Stomach (tissue), 9 donors: Measurements from ENCODE around the gene ZBED4. TPM values are rescaled to one million over a fixed set of nuclear protein-coding genes. Genes with fewer than 3 reads are reported as not detected.

ENCODE experiments used
- DNase-seq, 2 donors: peaks; one replicate each; pipeline versions ENCODE4 v3.0.0 to v3.0.0-alpha.2; 2013 to 2019
- H3K27ac ChIP-seq, 5 donors: fragments of 200-600 bp in 4 of 5; sonication (generic) in 4 of 5; one replicate each; pipeline ENCODE4 v1.5.1; 2013 to 2019; ENCODE audit warnings: mild to moderate bottlenecking in 1 of 5, moderate library complexity in 1 of 5
- H3K27me3 ChIP-seq, 3 donors: fragments of 200-600 bp; sonication (generic); one replicate each; pipeline ENCODE4 v1.5.1; 2017 to 2019; ENCODE audit warnings: mixed run types in 1 of 3
- H3K36me3 ChIP-seq, 4 donors: fragments of 200-600 bp; sonication (generic); 1 replicate in 3 of 4; 2 replicates in 1 of 4; pipeline ENCODE4 v1.5.1; 2016 to 2019
- H3K4me1 ChIP-seq, 4 donors: fragments of 200-600 bp; sonication (generic); one replicate each; pipeline ENCODE4 v1.5.1; 2016 to 2019
- H3K4me3 ChIP-seq, 4 donors: fragments of 200-600 bp; sonication (generic) in 3 of 4; one replicate each; pipeline ENCODE4 v1.5.1; 2016 to 2019; ENCODE audit warnings: mild to moderate bottlenecking in 1 of 4
- H3K9me3 ChIP-seq, 4 donors: fragments of 200-600 bp; sonication (generic); one replicate each; pipeline ENCODE4 v1.5.1; 2016 to 2019
- EP300 ChIP-seq: sonication (generic); formaldehyde crosslinking; IDR thresholded peaks from one replicate; pipeline ENCODE4 v1.6.1; 2017; ENCODE audit warnings: antibody characterized with exemption
- POLR2A ChIP-seq, 4 donors: fragments of 450-650 bp; IDR thresholded peaks; one replicate each; pipeline ENCODE4 v1.6.1; 2016; ENCODE audit warnings: antibody characterized with exemption in 4 of 4, control low read depth in 2 of 4, mild to moderate bottlenecking in 1 of 4, moderate library complexity in 1 of 4
- POLR2AphosphoS5 ChIP-seq, 3 donors: sonication (generic); formaldehyde crosslinking; IDR thresholded peaks; one replicate each; pipeline ENCODE4 v1.6.1; 2016; ENCODE audit warnings: antibody characterized with exemption in 3 of 3
- WGBS, 5 donors: extraction: QIAGEN DNeasy Blood & Tissue Kit in 3 of 5; methylation state at CpG; one replicate each; pipeline versions ENCODE4 v1.1.5 to v1.1.7; 2013 to 2018; 5-methylcytosine and 5-hydroxymethylcytosine counted together
- intact Hi-C: fragments of 100-400 bp; cut with DNase I; formaldehyde crosslinking; loops from one replicate; pipeline ENCODE4 v1.15.1; 2023; ENCODE audit warnings: low total_unique reads
- polyA plus RNA-seq, 3 donors: library from polyadenylated mRNA; stranded (reverse); fragments of 200-250 nt; gene quantifications; one replicate each; pipeline ENCODE4 v1.2.3, GENCODE V29; 2013
- total RNA-seq, 5 donors: library from RNA; depleted of rRNA; stranded (reverse); fragments of >200 nt; gene quantifications; one replicate each; pipeline versions ENCODE4 v1.1.0 to v1.2.3, GENCODE V29; 2014 to 2016
- TF ChIP-seq, protein P1 (sequence below), 7 experiments: fragments of 450-650 bp in 4 of 7; fragments of 200-600 bp in 3 of 7; sonication (generic) in 3 of 7; IDR thresholded peaks; one replicate each; pipeline ENCODE4 v1.5.1; 2016 to 2019; ENCODE audit warnings: antibody characterized with exemption in 7 of 7, control low read depth in 2 of 7, mild to moderate bottlenecking in 1 of 7
- donor health status: healthy with polysubstance abuse.
- donor health status: Bipolar disorder and iron deficiency.
- donor health status: healthy.

ZBED4 gene
- total and polyA plus RNA-seq, 8 donors, result 2.2 to 31.7 (median 12.2) TPM

DNA sequence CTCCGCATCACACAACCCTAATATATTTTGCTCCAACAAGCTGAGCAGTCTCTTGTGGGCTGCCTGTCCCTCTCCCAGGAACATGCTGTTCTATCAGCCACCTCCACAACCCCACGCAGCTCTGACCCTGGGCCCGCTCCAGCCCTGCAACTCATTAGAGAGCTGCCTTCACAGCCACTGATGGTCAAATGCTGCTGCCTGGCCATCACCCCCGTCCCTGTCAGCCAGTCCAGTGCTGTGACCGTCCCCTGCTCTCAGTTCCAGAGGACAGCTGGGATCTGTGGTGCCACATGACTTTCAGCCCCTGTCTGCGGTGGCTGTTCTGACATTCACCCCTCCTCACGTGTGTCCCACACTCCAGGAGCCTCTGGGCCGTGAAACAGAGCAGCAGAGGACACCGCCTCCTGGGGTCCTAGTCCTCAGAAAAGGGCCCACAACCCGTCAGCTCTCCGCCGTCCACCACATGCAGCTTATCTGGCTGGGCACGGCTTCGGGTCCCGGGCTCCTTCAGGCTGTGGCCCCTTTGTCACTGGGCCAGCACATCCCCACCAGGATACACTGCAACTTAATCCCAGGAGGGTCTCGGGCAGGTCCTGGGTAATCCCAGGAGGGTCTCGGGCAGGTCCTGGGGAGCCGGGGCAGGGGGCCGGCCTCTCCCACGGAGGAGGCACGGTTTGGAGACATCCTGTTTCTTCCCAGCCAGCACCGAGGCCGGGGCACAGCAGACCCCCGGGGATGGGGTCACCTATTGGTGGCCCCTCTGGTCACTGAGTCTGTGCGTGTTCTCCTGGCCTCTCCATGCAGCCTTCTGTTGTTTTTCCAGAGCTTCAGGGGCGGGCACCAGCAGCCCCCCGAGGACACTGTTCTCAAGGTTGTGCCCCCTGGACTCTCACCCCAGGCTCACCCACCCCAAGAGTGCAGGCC is 79.9 kb downstream of the ZBED4 start:
- Histone ChIP-seq H3K27me3 (peaks cover 0 to 10% (median 8%) of the 10 kb centered on the region in 3 donors), H3K36me3 (no peaks in the 10 kb centered on the region), H3K4me3 (peak overlapping the region in 3 of 4 donors; percentile 41 to 54 (median 46)), H3K9me3 (no peaks in the 10 kb centered on the region), H3K4me1 (peaks cover 70 to 91% (median 78%) of the 10 kb centered on the region in 4 donors), H3K27ac (peak overlapping the region; percentile 91 to 99 (median 94))
- intact Hi-C loops, result no loop called here
- DNase-seq, result peak in 1 of 2 donors; percentile 64
- WGBS, 5 donors, result 49 to 70% (median 53%) methylated on average over 15 to 27 of the region's 27 CpGs
- TF ChIP-seq EP300 (no peak), POLR2AphosphoS5 (IDR thresholded peaks at IDR 0.05) (peak in 2 of 3 donors; percentile 51 to 56)

GRCh38 chr22:49934160-49934890 is 80.7 kb downstream of the ZBED4 start:
- Histone ChIP-seq H3K4me3 (peak overlapping the region; percentile 41 to 54 (median 50)), H3K36me3 (no peaks in the 10 kb centered on the region), H3K27me3 (peaks cover 0 to 2% (median under 1%) of the 10 kb centered on the region in 3 donors), H3K4me1 (peaks cover 64 to 92% (median 79%) of the 10 kb centered on the region in 4 donors), H3K9me3 (no peaks in the 10 kb centered on the region), H3K27ac (peak overlapping the region; percentile 91 to 99 (median 94))
- DNase-seq, result peak; percentile 74 to 83
- 26 to 53% (median 43%) methylated on average over 14 to 24 of the region's 24 CpGs for WGBS, 5 donors
- TF ChIP-seq, protein P1, sequence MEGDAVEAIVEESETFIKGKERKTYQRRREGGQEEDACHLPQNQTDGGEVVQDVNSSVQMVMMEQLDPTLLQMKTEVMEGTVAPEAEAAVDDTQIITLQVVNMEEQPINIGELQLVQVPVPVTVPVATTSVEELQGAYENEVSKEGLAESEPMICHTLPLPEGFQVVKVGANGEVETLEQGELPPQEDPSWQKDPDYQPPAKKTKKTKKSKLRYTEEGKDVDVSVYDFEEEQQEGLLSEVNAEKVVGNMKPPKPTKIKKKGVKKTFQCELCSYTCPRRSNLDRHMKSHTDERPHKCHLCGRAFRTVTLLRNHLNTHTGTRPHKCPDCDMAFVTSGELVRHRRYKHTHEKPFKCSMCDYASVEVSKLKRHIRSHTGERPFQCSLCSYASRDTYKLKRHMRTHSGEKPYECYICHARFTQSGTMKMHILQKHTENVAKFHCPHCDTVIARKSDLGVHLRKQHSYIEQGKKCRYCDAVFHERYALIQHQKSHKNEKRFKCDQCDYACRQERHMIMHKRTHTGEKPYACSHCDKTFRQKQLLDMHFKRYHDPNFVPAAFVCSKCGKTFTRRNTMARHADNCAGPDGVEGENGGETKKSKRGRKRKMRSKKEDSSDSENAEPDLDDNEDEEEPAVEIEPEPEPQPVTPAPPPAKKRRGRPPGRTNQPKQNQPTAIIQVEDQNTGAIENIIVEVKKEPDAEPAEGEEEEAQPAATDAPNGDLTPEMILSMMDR (IDR thresholded peaks at IDR 0.05), result no peak
- TF ChIP-seq POLR2A (IDR thresholded peaks at IDR 0.05) (peak in 1 of 4 donors; percentile 42), EP300 (no peak), POLR2AphosphoS5 (IDR thresholded peaks at IDR 0.05) (peak; percentile 16 to 85 (median 59))
- intact Hi-C loops, result no loop called here

- WGBS, 5 donors, result 4 to 13% (median 10%) methylated on average over 3 to 56 of the region's 56 CpGs
- H3K27me3 ChIP-seq, result no peaks in the 10 kb centered on the region
- H3K36me3 ChIP-seq, result no peaks in the 10 kb centered on the region
- peak overlapping the region; percentile 41 to 54 (median 50) for H3K4me3 ChIP-seq
- H3K9me3 ChIP-seq, result no peaks in the 10 kb centered on the region
- peak overlapping the region; percentile 91 to 99 (median 94) for H3K27ac ChIP-seq
- DNase-seq, result peak; percentile 88 to 93
- TF ChIP-seq POLR2AphosphoS5 (IDR thresholded peaks at IDR 0.05) (no peak), EP300 (no peak), POLR2A (IDR thresholded peaks at IDR 0.05) (no peak)
- TF ChIP-seq, protein P1 (IDR thresholded peaks at IDR 0.05), result no peak
- intact Hi-C loops, result no loop called here
- peaks cover 57 to 89% (median 73%) of the 10 kb centered on the region in 4 donors for H3K4me1 ChIP-seq
Observed at GRCh38 chr22:49934891-49935557, 81.4 kb downstream of the ZBED4 start.

DNA sequence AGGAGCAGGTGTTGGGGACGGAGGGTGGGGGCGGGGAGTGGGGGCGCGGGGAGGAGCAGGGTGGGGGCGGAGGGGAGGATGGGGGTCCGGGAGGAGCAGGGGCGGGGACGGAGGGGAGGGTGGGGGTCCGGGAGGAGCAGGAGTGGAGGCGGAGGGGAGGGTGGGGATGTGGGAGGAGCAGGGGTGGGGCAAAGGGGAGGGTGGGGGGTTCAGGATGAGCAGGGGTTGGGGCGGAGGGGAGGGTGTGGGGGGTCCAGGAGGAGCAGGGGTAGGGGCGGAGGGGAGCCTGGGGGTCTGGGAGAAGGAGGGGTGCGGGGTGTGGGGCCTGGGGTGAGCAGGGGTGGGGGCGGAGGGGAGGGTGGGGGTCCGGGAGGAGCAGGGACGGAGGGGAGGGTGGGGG is 81.9 kb downstream of the ZBED4 start:
- no peak for DNase-seq
- no peaks in the 10 kb centered on the region for H3K27me3 ChIP-seq
- intact Hi-C loops, result no loop called here
- H3K27ac ChIP-seq, result peak overlapping the region; percentile 93 to 99 (median 94)
- WGBS, 5 donors, result 0 to 5% (median 5%) methylated on average over 2 to 15 of the region's 16 CpGs; no CpG with 5 or more reads in 2 of the 5 donors
- peak overlapping the region; percentile 41 to 54 (median 50) for H3K4me3 ChIP-seq
- no peaks in the 10 kb centered on the region for H3K36me3 ChIP-seq
- TF ChIP-seq POLR2A (IDR thresholded peaks at IDR 0.05) (no peak), EP300 (no peak), POLR2AphosphoS5 (IDR thresholded peaks at IDR 0.05) (no peak)
- TF ChIP-seq, protein P1 (IDR thresholded peaks at IDR 0.05), result no peak
- H3K9me3 ChIP-seq, result no peaks in the 10 kb centered on the region
- H3K4me1 ChIP-seq, result peaks cover 54 to 84% (median 69%) of the 10 kb centered on the region in 4 donors
